NAMALWA (cell line): ENCODE measurements around the gene PDE7B.

Experiments
- DNase-seq: peaks from one replicate; pipeline ENCODE4 v3.0.0-alpha.2; 2015; ENCODE audit warnings: low spot score

The PDE7B gene

GRCh38 chr6:135888818-135889217 is 37.3 kb downstream of the PDE7B start:
- no peak for DNase-seq

DNA sequence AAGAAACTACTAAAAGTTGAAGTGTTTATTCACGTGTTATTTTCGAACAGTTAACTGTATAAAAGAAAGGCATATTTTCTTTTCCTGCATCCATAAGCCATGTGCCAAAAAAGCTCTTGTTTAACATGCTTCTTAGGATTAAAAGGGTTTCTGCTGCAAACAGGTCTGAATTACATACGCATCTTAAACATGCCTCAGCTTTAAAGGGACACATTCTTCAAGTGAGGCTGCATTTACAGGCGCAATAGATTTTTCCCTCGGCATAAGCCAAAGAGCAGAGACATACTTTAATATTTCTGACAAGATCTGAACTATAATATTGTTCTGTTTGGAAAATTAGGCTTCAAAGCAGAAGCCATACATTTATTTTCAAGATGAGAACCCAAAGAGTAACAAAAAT is 39.4 kb downstream of the PDE7B start:
- no peak for DNase-seq

DNA sequence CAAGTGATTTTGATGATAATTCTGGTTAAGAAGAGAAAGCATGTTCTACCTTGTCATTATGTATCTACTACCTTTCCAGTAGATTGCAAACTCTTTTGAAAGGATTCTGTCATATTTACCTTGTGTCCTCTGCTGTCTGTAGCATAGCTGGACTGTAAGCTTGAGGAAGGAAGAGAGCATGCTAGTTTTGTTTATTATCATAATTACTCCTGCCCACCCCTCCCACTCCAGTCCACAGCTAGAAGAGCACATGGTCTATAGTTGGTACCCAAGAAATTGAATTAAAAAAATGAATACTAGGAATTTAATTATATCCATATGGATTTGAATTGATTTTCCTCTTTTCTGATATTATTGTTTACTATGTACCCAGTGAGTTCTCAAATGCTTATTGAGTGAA is 40.2 kb downstream of the PDE7B start:
- no peak for DNase-seq

DNA sequence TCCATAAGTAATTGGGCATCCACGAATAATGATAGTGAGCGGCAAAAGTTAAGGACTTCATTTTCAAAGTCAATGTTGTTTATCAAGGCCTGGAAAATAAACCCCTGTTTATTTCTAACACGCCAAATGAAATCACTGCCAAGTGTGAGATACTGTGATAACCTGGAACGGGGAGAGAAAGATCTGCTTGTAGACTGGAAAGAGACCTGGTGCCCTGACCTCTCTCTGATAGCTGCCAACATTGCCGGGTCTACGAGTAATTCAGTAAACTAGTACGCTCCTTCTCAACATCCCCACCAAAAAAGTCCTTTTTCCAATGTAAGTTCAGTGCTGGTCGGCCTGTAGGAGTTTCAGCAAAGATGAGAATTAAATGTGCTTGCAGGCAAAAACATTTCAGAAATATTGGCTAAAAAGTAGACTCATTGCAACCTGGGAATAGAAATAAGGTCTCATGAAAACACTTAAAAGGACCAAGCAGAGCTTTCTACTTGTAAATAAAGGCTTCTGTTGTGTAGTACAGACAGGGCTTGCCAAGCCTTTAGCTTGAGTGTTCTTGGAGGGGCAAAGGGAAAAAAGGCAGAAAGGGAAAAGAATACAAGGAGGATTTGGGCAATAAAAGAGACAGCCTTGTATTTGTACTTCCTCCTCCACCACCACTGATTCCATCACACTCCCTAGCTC is 43.9 kb downstream of the PDE7B start:
- no peak for DNase-seq

DNA sequence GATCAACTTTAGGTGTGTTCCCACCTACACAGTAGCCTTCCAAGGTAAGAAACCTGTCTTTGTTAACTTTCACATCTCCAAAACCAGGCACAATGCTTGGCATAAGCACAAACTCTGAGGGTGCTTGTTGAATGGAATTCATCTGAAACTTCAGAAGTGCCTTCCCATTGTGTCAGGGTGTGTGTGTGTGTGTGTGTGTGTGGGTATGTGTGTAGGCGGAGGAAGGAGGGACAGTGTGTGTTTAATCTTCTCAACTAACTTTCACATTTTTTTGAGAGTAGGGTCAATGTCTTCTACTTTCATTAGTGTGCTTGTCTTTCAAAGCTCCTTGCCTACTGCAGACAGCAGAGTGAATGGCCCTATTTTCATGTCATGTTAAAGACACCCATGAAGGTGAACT is 45.6 kb downstream of the PDE7B start:
- DNase-seq = no peak

GRCh38 chr6:135901774-135902524 is 50.4 kb downstream of the PDE7B start:
- DNase-seq = no peak

GRCh38 chr6:135902756-135903331 is 51.3 kb downstream of the PDE7B start:
- DNase-seq = no peak

DNA sequence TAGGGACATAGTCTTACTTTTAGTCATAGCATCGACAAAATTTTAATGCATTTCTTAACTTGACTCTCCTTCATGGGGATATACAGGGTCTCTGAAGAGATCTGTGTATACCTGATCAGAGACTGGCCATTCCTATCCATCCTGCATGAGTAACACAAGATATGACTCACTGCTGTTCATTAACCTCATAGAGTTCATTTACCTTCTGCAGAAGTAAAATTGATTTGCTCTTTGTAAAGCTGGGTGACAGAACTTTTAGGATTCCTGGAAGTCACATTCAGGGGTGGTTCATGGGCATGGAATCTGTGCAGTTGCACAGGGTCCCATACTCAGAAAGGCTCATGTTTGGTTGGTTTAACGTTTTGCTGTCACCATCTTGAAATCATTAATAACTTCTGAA is 53.2 kb downstream of the PDE7B start:
- DNase-seq = no peak

DNA sequence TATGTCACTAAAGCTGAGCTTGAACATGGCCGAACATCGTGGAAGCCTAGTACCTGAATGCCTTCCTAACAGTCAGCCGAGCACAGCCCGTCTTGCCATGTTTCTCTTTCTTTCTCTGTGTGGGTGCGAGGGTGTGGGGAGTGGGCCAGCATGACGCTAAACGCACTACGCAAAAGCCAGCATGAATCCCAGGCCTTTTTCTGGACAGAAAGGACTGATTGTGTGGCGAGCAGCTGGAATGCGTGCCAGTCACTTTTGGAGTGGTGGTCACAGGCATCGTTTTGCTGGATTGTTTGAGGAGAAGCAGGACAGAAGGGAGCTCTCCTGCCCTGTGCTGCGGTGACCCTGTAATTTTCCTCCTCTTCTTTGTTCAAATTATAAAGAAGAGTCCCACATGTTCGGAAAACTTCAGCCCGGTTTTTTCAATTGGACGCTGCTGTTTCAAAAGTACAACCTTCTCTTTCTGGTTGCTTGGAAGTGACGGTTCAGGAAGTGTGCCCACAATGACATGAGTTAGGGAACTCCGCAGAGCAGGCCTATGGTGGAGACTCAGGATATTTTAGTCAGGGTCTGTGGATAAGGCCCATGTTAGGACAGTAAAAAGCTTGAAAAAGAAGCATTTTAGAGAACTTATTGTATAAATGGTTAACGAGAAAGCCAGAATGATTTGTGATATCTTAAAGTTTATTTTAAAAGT is 54.3 kb downstream of the PDE7B start:
- DNase-seq = no peak

- DNase-seq = no peak
Observed at GRCh38 chr6:135906542-135906941, 55.0 kb downstream of the PDE7B start.

GRCh38 chr6:135906972-135907465 is 55.5 kb downstream of the PDE7B start:
- DNase-seq = no peak

- peak; percentile 81 for DNase-seq
Observed at GRCh38 chr6:135909737-135910387, 58.4 kb downstream of the PDE7B start.

GRCh38 chr6:135910790-135911618 is 59.5 kb downstream of the PDE7B start:
- DNase-seq = no peak

DNA sequence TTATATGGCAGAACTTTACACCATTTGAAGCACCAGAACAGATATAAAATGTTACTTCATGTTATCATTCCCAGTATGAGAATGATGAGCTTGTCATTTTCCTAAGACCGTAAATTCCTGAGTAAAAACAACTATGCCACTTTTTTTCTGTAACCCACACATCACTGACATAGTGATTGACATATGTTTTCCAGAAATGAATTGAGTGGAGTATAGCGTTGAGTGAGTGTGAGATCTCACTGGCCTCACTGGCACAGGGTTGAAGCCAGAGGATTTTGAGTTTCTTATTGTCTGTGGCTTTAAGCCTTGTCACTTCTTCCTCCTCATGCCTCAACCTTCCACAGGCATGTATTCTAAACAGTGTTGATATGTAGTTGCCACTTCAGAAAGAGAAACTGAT is 62.3 kb downstream of the PDE7B start:
- DNase-seq = no peak

GRCh38 chr6:135919026-135919425 is 67.5 kb downstream of the PDE7B start:
- DNase-seq = no peak

DNA sequence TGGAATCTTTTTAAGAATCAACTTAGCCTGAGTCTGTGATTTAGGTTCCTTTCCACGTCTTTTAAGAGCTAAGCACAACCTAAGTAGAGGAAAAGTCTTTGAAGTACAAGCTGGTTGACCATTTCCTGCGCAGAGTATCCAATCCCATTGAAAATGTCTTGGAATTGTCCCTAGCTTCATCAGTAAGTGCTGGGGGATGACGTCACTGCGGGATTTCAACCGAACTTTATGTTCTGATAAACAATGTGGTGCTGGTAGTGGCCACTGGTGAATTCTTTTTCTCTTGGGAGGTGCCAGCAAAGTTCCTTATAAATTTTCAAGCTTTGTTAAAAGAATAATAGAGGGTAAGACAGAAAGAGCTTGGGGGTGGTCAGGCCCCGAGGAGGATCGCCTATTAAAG is 69.2 kb downstream of the PDE7B start:
- no peak for DNase-seq

GRCh38 chr6:135921188-135921587 is 69.7 kb downstream of the PDE7B start:
- no peak for DNase-seq

DNA sequence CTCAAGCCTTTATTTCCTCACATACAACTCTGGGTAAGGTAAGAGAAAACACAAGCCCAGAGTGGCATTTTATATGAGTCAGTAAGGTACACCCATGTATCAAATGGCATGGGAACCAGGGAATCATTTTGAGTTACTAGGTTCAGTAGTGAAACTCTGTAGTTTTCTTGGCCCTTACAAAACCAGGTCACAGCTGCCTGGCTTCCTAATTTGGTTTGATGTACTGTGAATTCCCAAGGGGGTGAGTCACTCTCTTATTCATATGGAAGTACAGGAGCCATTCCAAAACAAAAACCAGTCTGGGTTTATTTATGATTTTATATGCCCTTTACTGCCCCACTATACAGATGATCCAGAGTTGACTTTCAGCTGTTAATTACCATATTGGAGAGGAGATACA is 70.7 kb downstream of the PDE7B start:
- no peak for DNase-seq

GRCh38 chr6:135922746-135923145 is 71.2 kb downstream of the PDE7B start:
- no peak for DNase-seq

- no peak for DNase-seq
Observed at GRCh38 chr6:135932651-135933050, 81.2 kb downstream of the PDE7B start.

DNA sequence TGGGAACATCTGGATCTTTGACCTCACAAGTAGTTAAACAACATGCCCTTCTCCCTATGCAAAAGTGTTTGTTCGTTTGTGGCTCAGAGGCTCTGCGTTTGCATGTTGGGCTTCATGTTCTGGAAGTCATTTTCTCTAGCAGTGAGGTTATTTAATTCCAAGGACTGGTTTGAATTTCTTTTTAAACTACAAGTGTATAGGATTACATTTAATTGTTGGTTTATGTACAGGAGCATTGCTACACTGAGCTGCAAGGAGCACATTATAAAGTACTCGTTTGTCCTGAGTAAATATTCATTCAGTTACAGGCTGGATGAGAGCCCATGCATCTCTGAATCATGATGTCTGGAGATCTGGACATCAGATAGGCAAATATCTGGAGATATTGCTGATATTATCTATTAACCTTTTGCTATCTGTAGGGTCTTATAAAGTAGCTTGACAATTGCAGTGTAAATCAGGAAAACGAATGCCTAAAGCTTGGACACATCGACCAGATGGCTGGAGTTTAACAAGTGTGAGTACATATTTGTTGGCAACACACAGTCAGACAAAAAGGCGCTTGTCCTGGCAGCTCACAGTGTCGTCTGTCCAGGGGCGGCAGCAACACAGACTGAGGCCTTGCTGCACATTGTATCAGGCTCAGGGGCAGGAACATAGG is 84.6 kb downstream of the PDE7B start:
- no peak for DNase-seq
